ENCODE data around the gene CARD10. TPM values are rescaled to one million over a fixed set of nuclear protein-coding genes. Genes with fewer than 3 reads are reported as not detected.
A peak's percentile ranks its signal among the peaks of the same experiment; 100 is the strongest.

CARD10 gene
- total and polyA plus RNA-seq, 2 of the 8 experiments (the other 6 are each of a cell fraction or from before 2014, with no cell fraction given) = 13.5 to 14.4 TPM

DNA sequence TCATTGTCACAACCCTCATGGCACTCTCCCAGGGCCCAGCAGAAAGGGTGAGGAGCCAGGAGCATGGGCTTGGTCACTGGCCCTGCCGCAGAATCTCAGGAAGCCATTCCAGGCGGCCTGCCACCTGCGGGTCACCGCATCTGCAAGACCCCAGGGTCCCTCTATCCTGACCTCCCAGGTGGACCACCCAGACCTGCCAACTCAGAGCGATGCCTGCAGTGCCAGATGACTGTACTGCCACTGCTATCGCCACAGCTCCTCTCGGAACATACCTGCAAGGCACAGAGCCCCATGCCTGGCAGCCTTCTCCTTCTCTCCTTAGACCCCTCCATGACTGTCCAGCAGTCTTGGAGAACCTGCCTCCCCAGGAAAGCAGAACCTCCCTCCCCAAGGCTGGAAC is 65.5 kb downstream of the CARD10 start:
- Histone ChIP-seq H4K91ac (replicated peaks; ENCODE audit: insufficient read length, low read length) (no peak overlapping the region), H3K79me2 (ENCODE audit: control insufficient read depth in 1 of 2, insufficient read depth in 2 of 2, low read length in 2 of 2) (no peaks in the 10 kb centered on the region), H4K8ac (ENCODE audit: extremely low read depth, insufficient read depth, low read length) (no peak overlapping the region), H3K18ac (ENCODE audit: extremely low read depth, low read length) (no peak overlapping the region), H2BK12ac (ENCODE audit: low read depth, low read length) (no peak overlapping the region), H3K4me3 (ENCODE audit: extremely low read depth in 1 of 4, insufficient read depth in 2 of 4, low read depth in 3 of 4, low read length in 4 of 4) (no peak overlapping the region), H3K4ac (replicated peaks; ENCODE audit: insufficient read length, low read depth, low read length) (no peak overlapping the region), H3K23me2 (ENCODE audit: low read depth, low read length) (no peaks in the 10 kb centered on the region), H4K20me1 (replicated peaks in 1 of 2; ENCODE audit: control insufficient read depth in 1 of 2, insufficient read depth in 2 of 2, low read length in 2 of 2) (no peaks in the 10 kb centered on the region), H2AK5ac (ENCODE audit: low read depth, low read length) (no peak overlapping the region), H2BK5ac (ENCODE audit: low read depth, low read length) (no peak overlapping the region), H3K4me2 (ENCODE audit: insufficient read depth in 1 of 2, low read depth in 2 of 2, low read length in 2 of 2) (no peak overlapping the region), H3K27me3 (replicated peaks in 1 of 4; ENCODE audit: control insufficient read depth in 3 of 4, extremely low read depth in 1 of 4, insufficient read depth in 3 of 4, low read length in 3 of 4) (peaks cover 0 to 2% (median 0%) of the 10 kb centered on the region in 4 experiments; a peak in 1 of 7 replicates), H4K5ac (ENCODE audit: insufficient read length, low read depth, low read length) (no peak overlapping the region), H2BK120ac (replicated peaks; ENCODE audit: low read depth, low read length) (no peak overlapping the region), H2BK15ac (ENCODE audit: low read length) (no peak overlapping the region), H3K27ac (ENCODE audit: low read depth, low read length) (no peak overlapping the region), H3K9ac (replicated peaks in 1 of 4; ENCODE audit: extremely low read depth in 1 of 4, low read depth in 3 of 4, low read length in 3 of 4) (no peak overlapping the region), H3K23ac (ENCODE audit: insufficient read length) (no peak overlapping the region), H3K9me3 (ENCODE audit: insufficient read depth in 2 of 2, low read depth in 1 of 2, low read length in 1 of 2) (no peaks in the 10 kb centered on the region), H2AFZ (ENCODE audit: low read length) (no peak overlapping the region), H3K14ac (ENCODE audit: insufficient read length) (no peak overlapping the region), H3K79me1 (ENCODE audit: low read depth, low read length) (no peaks in the 10 kb centered on the region), H2BK20ac (ENCODE audit: low read length) (0 out of 2 replicates have a peak overlapping the region, but pooled peaks have one; percentile 80), H3K4me1 (replicated peaks in 1 of 4; ENCODE audit: control insufficient read depth in 3 of 4, insufficient read depth in 4 of 4, low read length in 3 of 4) (peaks cover 0 to 2% (median 0%) of the 10 kb centered on the region in 4 experiments; a peak in 3 of 7 replicates), H3K56ac (replicated peaks; ENCODE audit: insufficient read length, low read depth, low read length) (no peak overlapping the region), H3K36me3 (ENCODE audit: control insufficient read depth in 2 of 4, insufficient read depth in 4 of 4, low read length in 3 of 4) (no peaks in the 10 kb centered on the region)
- WGBS, 2 experiments (ENCODE audit: extremely low coverage in 1 of 2, insufficient coverage in 1 of 2, insufficient read length in 1 of 2, insufficient replicate concordance in 2 of 2, low coverage in 1 of 2, low lambda C conversion rate in 2 of 2, missing lambda C conversion rate in 1 of 2) = 94% methylated on average over 5 of the region's 7 CpGs; no CpG with 5 or more reads in 1 of the 2 experiments
- CTCF ChIA-PET (ENCODE audit: partially characterized antibody) = interaction anchor here (0.6 to 8.2 kb wide), 7 partner anchors 12 to 254 kb away, joined by 3 to 119 read pairs (median 5); no protein-coding TSS in a partner anchor
- TF ChIP-seq SAP30 (IDR thresholded peaks at IDR 0.05; ENCODE audit: insufficient read depth, insufficient replicate concordance, low read length) (no peak), CBX5 (IDR thresholded peaks at IDR 0.05; ENCODE audit: low read depth, low read length) (no peak), SIRT6 (IDR thresholded peaks at IDR 0.05; ENCODE audit: low read length) (no peak), NRF1 (IDR thresholded peaks at IDR 0.05; ENCODE audit: low read depth, low read length) (no peak), RFX5 (IDR thresholded peaks at IDR 0.05; ENCODE audit: borderline replicate concordance, low read depth, low read length) (no peak), RNF2 (IDR thresholded peaks at IDR 0.05; ENCODE audit: borderline replicate concordance, low read depth, low read length, missing control alignments, poor library complexity, severe bottlenecking) (no peak), SP1 (IDR thresholded peaks at IDR 0.05; ENCODE audit: low read depth, low read length) (no peak)
- TF ChIP-seq, protein P1, sequence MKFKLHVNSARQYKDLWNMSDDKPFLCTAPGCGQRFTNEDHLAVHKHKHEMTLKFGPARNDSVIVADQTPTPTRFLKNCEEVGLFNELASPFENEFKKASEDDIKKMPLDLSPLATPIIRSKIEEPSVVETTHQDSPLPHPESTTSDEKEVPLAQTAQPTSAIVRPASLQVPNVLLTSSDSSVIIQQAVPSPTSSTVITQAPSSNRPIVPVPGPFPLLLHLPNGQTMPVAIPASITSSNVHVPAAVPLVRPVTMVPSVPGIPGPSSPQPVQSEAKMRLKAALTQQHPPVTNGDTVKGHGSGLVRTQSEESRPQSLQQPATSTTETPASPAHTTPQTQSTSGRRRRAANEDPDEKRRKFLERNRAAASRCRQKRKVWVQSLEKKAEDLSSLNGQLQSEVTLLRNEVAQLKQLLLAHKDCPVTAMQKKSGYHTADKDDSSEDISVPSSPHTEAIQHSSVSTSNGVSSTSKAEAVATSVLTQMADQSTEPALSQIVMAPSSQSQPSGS (IDR thresholded peaks at IDR 0.05; ENCODE audit: low read length) = no peak
- TF ChIP-seq, protein P2, sequence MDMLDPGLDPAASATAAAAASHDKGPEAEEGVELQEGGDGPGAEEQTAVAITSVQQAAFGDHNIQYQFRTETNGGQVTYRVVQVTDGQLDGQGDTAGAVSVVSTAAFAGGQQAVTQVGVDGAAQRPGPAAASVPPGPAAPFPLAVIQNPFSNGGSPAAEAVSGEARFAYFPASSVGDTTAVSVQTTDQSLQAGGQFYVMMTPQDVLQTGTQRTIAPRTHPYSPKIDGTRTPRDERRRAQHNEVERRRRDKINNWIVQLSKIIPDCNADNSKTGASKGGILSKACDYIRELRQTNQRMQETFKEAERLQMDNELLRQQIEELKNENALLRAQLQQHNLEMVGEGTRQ (IDR thresholded peaks at IDR 0.05; ENCODE audit: low read length) = no peak
- FAIRE-seq = no peak
- POLR2A ChIA-PET (ENCODE audit: partially characterized antibody) = no interaction called here
- no peak for DNase-seq (ENCODE audit: low read depth in 1 of 2, low spot score in 2 of 2)
